ENCODE results near the gene ZNF629.

Gene ZNF629

DNA sequence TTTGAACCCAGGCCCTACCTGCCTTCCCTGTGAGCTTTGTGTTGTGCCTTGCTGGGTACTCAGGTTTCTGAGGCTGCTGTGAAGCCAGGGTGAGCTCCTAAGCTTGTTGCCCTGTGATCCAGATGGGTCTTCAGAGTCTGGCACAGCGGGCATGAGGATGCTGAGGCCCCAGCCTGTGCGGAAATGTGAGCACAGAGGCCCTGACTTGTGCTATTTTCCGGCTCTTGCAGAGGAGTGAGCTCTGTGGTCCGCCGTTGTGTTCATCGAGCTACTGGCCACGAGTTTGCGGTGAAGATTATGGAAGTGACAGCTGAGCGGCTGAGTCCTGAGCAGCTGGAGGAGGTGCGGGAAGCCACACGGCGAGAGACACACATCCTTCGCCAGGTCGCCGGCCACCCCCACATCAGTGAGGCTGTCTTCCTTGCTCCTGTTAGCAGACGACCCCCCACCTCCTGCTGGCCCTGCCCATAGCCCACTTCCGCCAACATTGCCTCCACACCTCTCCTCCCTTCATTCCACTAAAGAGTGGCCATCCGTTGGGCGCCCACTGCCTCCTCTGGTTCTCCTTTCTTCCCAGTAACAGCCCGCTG is 36.0 kb downstream of the ZNF629 start:
- no peak overlapping the region for H3K4me3 ChIP-seq (ENCODE audit: low read length)
- H3K4me1 ChIP-seq (ENCODE audit: control insufficient read depth, insufficient read depth, low read length) = peaks cover 20% of the 10 kb centered on the region
- no peak for DNase-seq (ENCODE audit: low read depth)
- H3K36me3 ChIP-seq (ENCODE audit: control insufficient read depth, insufficient read depth, low read length, severe bottlenecking) = peaks cover 36% of the 10 kb centered on the region
- H3K9ac ChIP-seq (ENCODE audit: low read length) = no peak overlapping the region
- no peaks in the 10 kb centered on the region for H3K9me3 ChIP-seq (ENCODE audit: control insufficient read depth, low read length)
- H3K27me3 ChIP-seq (replicated peaks; ENCODE audit: control insufficient read depth, insufficient read depth, low read length) = no peaks in the 10 kb centered on the region

GRCh38 chr16:30750201-30750600 is 36.8 kb downstream of the ZNF629 start:
- Histone ChIP-seq H3K36me3 (ENCODE audit: control insufficient read depth, insufficient read depth, low read length, severe bottlenecking) (peaks cover 37% of the 10 kb centered on the region), H3K9me3 (ENCODE audit: control insufficient read depth, low read length) (no peaks in the 10 kb centered on the region), H3K4me1 (ENCODE audit: control insufficient read depth, insufficient read depth, low read length) (peaks cover 20% of the 10 kb centered on the region), H3K9ac (ENCODE audit: low read length) (no peak overlapping the region), H3K27me3 (replicated peaks; ENCODE audit: control insufficient read depth, insufficient read depth, low read length) (no peaks in the 10 kb centered on the region), H3K4me3 (ENCODE audit: low read length) (no peak overlapping the region)
- DNase-seq (ENCODE audit: low read depth) = no peak

- DNase-seq (ENCODE audit: low read depth) = peak; percentile 56
These were observed 38.2 kb downstream of the ZNF629 start for GRCh38 chr16:30748634-30749445.

GRCh38 chr16:30747799-30748633 is 39.0 kb downstream of the ZNF629 start, which contains the start of gene PHKG2:
Gene PHKG2, plus strand, starts transcription at chr16:30748425. Its CDS starts 396 bp downstream, at chr16:30748821.
- peaks cover 23% of the 10 kb centered on the region for H3K4me1 ChIP-seq (ENCODE audit: control insufficient read depth, insufficient read depth, low read length)
- peaks cover 34% of the 10 kb centered on the region for H3K36me3 ChIP-seq (ENCODE audit: control insufficient read depth, insufficient read depth, low read length, severe bottlenecking)
- H3K27me3 ChIP-seq (replicated peaks; ENCODE audit: control insufficient read depth, insufficient read depth, low read length) = no peaks in the 10 kb centered on the region
- peak; percentile 100 for DNase-seq (ENCODE audit: low read depth)
- H3K4me3 ChIP-seq (ENCODE audit: low read length) = peak within 1 kb of the TSS; percentile 78
- H3K9ac ChIP-seq (ENCODE audit: low read length) = peak within 1 kb of the TSS; percentile 87
- H3K9me3 ChIP-seq (ENCODE audit: control insufficient read depth, low read length) = no peaks in the 10 kb centered on the region

More at GRCh38 chr16:30748634-30749445, 38.2 kb downstream of the ZNF629 start:
- peak overlapping the region; percentile 78 for H3K4me3 ChIP-seq (ENCODE audit: low read length)
- H3K36me3 ChIP-seq (ENCODE audit: control insufficient read depth, insufficient read depth, low read length, severe bottlenecking) = peaks cover 37% of the 10 kb centered on the region
- no peaks in the 10 kb centered on the region for H3K27me3 ChIP-seq (replicated peaks; ENCODE audit: control insufficient read depth, insufficient read depth, low read length)
- H3K9me3 ChIP-seq (ENCODE audit: control insufficient read depth, low read length) = no peaks in the 10 kb centered on the region
- peak overlapping the region; percentile 79 for H3K9ac ChIP-seq (ENCODE audit: low read length)
- H3K4me1 ChIP-seq (ENCODE audit: control insufficient read depth, insufficient read depth, low read length) = peaks cover 19% of the 10 kb centered on the region

- DNase-seq (ENCODE audit: low read depth) = no peak
These were observed 39.7 kb downstream of the ZNF629 start for GRCh38 chr16:30747331-30747730.

DNA sequence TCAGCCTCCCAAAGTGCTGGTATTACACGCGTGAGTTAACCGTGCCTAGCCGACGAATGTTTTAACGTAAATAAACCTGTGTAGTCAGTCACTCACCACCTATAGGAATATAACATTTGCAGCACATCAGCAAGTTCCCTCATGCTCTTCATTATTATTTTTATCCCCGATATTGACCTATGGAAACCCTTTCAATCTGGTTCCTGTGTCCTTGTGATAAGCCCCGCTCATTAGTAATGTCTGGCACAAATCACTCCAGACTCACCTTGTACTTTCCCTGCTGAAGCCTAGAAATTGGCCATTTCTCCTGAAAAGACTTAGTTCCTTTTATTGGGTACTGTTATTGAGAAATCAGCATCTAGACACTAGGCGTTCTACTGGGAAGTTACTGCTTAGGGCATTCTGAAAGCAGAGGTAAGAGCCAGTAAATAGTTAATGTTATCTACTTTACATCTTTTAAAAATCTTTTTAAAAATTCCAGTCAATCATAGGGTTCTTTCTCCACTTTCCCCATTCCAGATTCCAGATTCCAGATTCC is 40.3 kb downstream of the ZNF629 start:
- H3K4me1 ChIP-seq (ENCODE audit: control insufficient read depth, insufficient read depth, low read length) = peaks cover 28% of the 10 kb centered on the region
- H3K9me3 ChIP-seq (ENCODE audit: control insufficient read depth, low read length) = no peaks in the 10 kb centered on the region
- H3K9ac ChIP-seq (ENCODE audit: low read length) = peak overlapping the region; percentile 87
- DNase-seq (ENCODE audit: low read depth) = no peak
- H3K4me3 ChIP-seq (ENCODE audit: low read length) = peak overlapping the region; percentile 78
- H3K36me3 ChIP-seq (ENCODE audit: control insufficient read depth, insufficient read depth, low read length, severe bottlenecking) = peaks cover 40% of the 10 kb centered on the region
- H3K27me3 ChIP-seq (replicated peaks; ENCODE audit: control insufficient read depth, insufficient read depth, low read length) = no peaks in the 10 kb centered on the region

More at GRCh38 chr16:30747331-30747730, 39.7 kb downstream of the ZNF629 start:
- Histone ChIP-seq H3K9ac (ENCODE audit: low read length) (peak overlapping the region; percentile 87), H3K36me3 (ENCODE audit: control insufficient read depth, insufficient read depth, low read length, severe bottlenecking) (peaks cover 34% of the 10 kb centered on the region), H3K4me1 (ENCODE audit: control insufficient read depth, insufficient read depth, low read length) (peaks cover 23% of the 10 kb centered on the region), H3K27me3 (replicated peaks; ENCODE audit: control insufficient read depth, insufficient read depth, low read length) (no peaks in the 10 kb centered on the region), H3K4me3 (ENCODE audit: low read length) (peak overlapping the region; percentile 78), H3K9me3 (ENCODE audit: control insufficient read depth, low read length) (no peaks in the 10 kb centered on the region)

- Histone ChIP-seq H3K9ac (ENCODE audit: low read length) (no peak overlapping the region), H3K9me3 (ENCODE audit: control insufficient read depth, low read length) (no peaks in the 10 kb centered on the region), H3K4me1 (ENCODE audit: control insufficient read depth, insufficient read depth, low read length) (peaks cover 44% of the 10 kb centered on the region), H3K4me3 (ENCODE audit: low read length) (no peak overlapping the region), H3K36me3 (ENCODE audit: control insufficient read depth, insufficient read depth, low read length, severe bottlenecking) (peaks cover 34% of the 10 kb centered on the region), H3K27me3 (replicated peaks; ENCODE audit: control insufficient read depth, insufficient read depth, low read length) (no peaks in the 10 kb centered on the region)
- DNase-seq (ENCODE audit: low read depth) = no peak
These were observed 41.9 kb downstream of the ZNF629 start for GRCh38 chr16:30745082-30745481.

- Histone ChIP-seq H3K36me3 (ENCODE audit: control insufficient read depth, insufficient read depth, low read length, severe bottlenecking) (peaks cover 41% of the 10 kb centered on the region), H3K9me3 (ENCODE audit: control insufficient read depth, low read length) (no peaks in the 10 kb centered on the region), H3K4me1 (ENCODE audit: control insufficient read depth, insufficient read depth, low read length) (peaks cover 43% of the 10 kb centered on the region), H3K9ac (ENCODE audit: low read length) (no peak overlapping the region), H3K4me3 (ENCODE audit: low read length) (no peak overlapping the region), H3K27me3 (replicated peaks; ENCODE audit: control insufficient read depth, insufficient read depth, low read length) (no peaks in the 10 kb centered on the region)
- DNase-seq (ENCODE audit: low read depth) = no peak
These were observed 42.8 kb downstream of the ZNF629 start for GRCh38 chr16:30744183-30744582.

- Histone ChIP-seq H3K36me3 (ENCODE audit: control insufficient read depth, insufficient read depth, low read length, severe bottlenecking) (peaks cover 45% of the 10 kb centered on the region), H3K4me1 (ENCODE audit: control insufficient read depth, insufficient read depth, low read length) (peaks cover 43% of the 10 kb centered on the region), H3K9me3 (ENCODE audit: control insufficient read depth, low read length) (no peaks in the 10 kb centered on the region), H3K27me3 (replicated peaks; ENCODE audit: control insufficient read depth, insufficient read depth, low read length) (no peaks in the 10 kb centered on the region), H3K4me3 (ENCODE audit: low read length) (no peak overlapping the region), H3K9ac (ENCODE audit: low read length) (peak overlapping the region; percentile 35)
- no peak for DNase-seq (ENCODE audit: low read depth)
These were observed 43.3 kb downstream of the ZNF629 start for GRCh38 chr16:30743716-30744115.

DNA sequence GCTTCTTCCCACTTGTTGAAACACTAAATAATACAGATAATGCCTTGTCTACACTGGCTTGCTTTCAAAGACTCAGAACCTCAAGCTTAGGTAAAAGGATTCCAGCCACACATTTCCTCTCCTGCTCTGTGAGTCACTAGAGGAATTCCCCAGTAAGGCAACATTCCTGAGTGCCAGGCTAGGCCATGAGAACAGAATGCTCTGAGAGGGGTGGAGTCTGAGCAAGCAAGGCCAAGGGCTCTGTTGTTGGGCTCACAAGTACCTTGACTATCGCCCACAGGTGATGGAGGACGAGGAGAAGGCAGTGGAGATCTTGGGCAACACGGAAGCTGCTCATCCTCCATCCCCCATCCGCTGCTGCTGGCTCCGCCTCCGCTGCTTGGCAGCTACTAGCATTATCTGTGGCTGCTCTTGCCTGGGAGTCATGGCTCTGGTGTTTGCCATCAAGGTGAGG is 45.5 kb downstream of the ZNF629 start:
- H3K36me3 ChIP-seq (ENCODE audit: control insufficient read depth, insufficient read depth, low read length, severe bottlenecking) = peaks cover 66% of the 10 kb centered on the region
- H3K9ac ChIP-seq (ENCODE audit: low read length) = no peak overlapping the region
- H3K27me3 ChIP-seq (replicated peaks; ENCODE audit: control insufficient read depth, insufficient read depth, low read length) = no peaks in the 10 kb centered on the region
- peak; percentile 75 for DNase-seq (ENCODE audit: low read depth)
- H3K9me3 ChIP-seq (ENCODE audit: control insufficient read depth, low read length) = no peaks in the 10 kb centered on the region
- no peak overlapping the region for H3K4me3 ChIP-seq (ENCODE audit: low read length)
- peaks cover 29% of the 10 kb centered on the region for H3K4me1 ChIP-seq (ENCODE audit: control insufficient read depth, insufficient read depth, low read length)
